Fibroblast of the aortic adventitia (primary cell): ENCODE data around the gene SERTAD2. TPM values are rescaled to one million over a fixed set of nuclear protein-coding genes. Genes with fewer than 3 reads are reported as not detected.

Experiments
- DNase-seq: peaks from one replicate; pipeline ENCODE4 v3.0.0-alpha.2; 2010; ENCODE audit warnings: low read depth
- H3K4me3 ChIP-seq: 2 replicates; pipeline ENCODE4 v1.5.1; 2011; ENCODE audit warnings: low read depth, mild to moderate bottlenecking, control low read depth, low read length, moderate library complexity
- total RNA-seq: library from RNA; depleted of rRNA; stranded (reverse); fragments of >200 nt; gene quantifications from 2 replicates; pipeline ENCODE4 v1.2.3, GENCODE V29; 2012; ENCODE audit warnings: low replicate concordance
- TF ChIP-seq, protein P1 (sequence below): IDR thresholded peaks from 2 replicates; pipeline ENCODE4 v1.5.1; 2011; ENCODE audit warnings: mild to moderate bottlenecking, low read length, control low read depth, inconsistent platforms; ENCODE audit not compliant: insufficient read depth

Gene SERTAD2
- total RNA-seq, 1 donor: 34.4 TPM

DNA sequence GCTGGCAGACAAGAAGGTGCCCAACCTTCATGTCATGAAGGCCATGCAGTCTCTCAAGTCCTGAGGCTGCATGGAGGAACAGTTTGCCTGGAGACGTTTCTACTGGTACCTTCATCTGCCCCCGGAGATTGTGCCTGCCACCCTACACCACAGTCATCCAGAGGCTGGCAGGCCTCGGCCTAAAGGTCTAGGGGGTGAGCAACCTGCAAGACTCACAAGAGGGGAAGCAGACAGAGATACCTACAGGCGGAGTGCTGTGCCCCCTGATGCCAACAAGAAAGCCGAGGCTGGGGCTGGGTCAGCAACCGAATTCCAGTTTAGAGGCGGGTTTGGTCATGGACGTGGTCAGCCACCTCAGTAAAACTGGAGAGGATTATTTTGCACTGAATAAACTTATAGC lies 12.0 kb upstream of the SERTAD2 start:
- TF ChIP-seq, protein P1, sequence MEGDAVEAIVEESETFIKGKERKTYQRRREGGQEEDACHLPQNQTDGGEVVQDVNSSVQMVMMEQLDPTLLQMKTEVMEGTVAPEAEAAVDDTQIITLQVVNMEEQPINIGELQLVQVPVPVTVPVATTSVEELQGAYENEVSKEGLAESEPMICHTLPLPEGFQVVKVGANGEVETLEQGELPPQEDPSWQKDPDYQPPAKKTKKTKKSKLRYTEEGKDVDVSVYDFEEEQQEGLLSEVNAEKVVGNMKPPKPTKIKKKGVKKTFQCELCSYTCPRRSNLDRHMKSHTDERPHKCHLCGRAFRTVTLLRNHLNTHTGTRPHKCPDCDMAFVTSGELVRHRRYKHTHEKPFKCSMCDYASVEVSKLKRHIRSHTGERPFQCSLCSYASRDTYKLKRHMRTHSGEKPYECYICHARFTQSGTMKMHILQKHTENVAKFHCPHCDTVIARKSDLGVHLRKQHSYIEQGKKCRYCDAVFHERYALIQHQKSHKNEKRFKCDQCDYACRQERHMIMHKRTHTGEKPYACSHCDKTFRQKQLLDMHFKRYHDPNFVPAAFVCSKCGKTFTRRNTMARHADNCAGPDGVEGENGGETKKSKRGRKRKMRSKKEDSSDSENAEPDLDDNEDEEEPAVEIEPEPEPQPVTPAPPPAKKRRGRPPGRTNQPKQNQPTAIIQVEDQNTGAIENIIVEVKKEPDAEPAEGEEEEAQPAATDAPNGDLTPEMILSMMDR: no peak
- DNase-seq: no peak
- no peak overlapping the region for H3K4me3 ChIP-seq

DNA sequence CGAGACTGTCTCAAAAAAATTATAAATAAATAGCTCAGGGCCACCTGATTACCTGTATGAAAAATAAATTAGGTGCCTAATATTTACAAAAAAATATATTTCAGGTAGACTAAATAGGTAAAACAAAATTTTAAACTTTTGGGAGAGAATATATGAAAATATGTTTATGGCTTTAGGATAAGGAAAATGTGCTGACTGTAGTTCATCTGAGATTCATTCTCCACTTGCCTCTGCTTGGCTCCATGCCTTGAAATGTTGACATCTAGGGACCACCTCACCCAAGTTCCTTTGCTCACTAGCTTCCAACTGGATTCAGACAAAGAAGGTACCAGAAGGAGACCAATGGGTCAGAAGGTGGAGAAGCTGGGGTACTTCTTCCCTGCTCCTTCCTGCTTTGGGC lies 9.7 kb upstream of the SERTAD2 start:
- TF ChIP-seq, protein P1: no peak
- no peak for DNase-seq
- no peak overlapping the region for H3K4me3 ChIP-seq

DNA sequence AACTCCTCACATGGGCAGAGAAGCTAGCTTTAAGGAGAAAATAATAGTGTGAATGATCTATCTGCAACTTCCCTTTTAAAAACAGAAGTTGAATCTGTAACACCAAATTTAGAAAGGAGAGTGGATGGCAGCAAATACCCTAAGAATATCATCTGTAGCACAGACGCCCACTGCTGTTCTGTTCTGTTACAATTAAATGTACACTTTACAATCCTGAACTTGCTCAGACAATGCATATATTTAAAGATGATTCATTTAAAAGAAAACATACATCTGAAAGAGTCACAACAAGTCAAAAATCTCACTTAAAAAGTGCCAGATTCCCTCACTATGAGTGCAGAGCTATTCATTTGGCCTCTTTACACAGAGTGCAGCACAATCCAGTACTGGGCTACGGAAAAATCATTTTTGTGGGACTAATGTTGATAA lies 8.0 kb upstream of the SERTAD2 start:
- TF ChIP-seq, protein P1: no peak
- no peak for DNase-seq
- H3K4me3 ChIP-seq: no peak overlapping the region

DNA sequence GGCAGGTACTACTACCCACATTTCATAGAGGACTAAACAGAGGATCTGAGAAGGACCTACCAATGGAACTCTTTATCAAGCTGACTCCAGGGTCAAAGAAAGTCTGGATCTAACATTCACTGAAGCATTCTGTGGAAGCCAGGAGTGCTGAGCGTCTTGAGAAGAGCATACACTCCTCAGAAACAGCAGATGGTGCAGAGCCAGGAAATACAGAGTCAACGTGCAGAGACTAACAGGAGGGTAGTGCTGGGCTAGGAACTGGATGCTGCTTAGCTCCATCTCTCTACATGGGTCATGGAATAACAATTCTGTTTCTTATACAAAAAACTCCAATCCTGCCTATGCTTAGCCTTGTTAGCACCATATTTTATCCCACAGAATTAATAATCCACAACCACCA lies 5.5 kb upstream of the SERTAD2 start:
- no peak for DNase-seq
- H3K4me3 ChIP-seq: no peak overlapping the region
- TF ChIP-seq, protein P1: no peak

DNA sequence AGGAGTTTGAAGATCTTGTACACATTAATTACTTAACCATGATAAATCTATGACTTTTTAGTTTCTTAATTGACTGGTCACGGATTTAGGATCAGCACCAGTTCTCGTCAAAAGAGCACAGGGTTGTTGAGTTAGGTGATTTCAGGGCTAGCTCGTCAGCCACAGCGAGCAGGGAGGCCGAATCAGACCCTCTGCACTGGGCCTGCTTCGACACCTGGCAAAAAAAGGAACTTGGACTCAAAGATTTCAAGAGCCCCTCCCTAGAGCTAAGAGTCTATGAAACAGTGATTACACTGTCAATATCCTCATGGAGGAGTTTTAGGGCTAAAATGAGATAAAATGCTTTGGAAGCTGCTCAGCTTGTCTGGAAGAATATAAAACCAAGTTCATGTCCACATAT lies 4.6 kb upstream of the SERTAD2 start:
- DNase-seq: no peak

DNA sequence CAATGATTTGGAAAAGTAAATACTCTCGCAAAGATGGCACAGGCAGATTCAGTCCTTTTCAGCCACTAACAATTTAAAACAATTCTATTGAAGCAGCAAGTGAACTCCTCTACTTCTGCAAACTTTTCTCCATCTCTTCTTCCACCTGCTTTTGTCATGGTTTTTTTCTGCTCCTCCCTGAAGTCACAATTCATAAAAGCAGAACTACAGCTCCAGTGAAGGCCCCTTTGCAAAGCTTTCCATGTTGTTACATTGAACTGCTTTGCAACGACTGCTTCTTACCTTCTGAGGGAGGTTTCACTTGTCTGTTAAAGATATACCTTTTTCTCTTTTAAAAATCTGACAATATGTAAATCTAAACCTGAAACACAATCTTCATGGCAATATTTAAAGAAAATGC lies 3.7 kb upstream of the SERTAD2 start:
- H3K4me3 ChIP-seq: no peak overlapping the region
- TF ChIP-seq, protein P1: no peak
- DNase-seq: no peak

More for the DNA sequence above, 4.6 kb upstream of the SERTAD2 start:
- TF ChIP-seq, protein P1: no peak
- H3K4me3 ChIP-seq: no peak overlapping the region

DNA sequence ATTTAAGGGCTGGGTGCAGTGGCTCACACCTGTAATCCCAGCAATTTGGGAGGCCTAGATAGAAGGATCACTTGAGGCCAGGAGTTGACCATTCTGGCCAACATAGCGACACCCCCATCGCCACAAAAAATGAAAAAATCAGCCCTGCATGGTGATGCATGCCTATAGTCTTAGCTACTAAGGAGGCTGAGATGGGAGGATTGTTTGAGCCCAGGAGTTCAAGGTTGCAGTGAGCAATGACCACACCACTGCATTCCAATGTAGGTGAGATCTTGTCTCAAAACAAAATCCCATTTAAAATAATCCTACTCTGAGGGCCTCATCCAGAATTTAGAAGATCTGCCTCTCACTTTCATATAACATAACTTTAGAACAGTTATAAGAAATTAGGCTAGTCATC lies 2.7 kb upstream of the SERTAD2 start:
- TF ChIP-seq, protein P1: no peak
- DNase-seq: no peak

More for the DNA sequence above, 2.7 kb upstream of the SERTAD2 start:
- no peak overlapping the region for H3K4me3 ChIP-seq
